Lower leg skin (tissue), 4 donors: Measurements from ENCODE around the gene DAB1. TPM values are rescaled to one million over a fixed set of nuclear protein-coding genes. Genes with fewer than 3 reads are reported as not detected.

ENCODE experiments used
- DNase-seq, 2 donors: peaks; one replicate each; pipeline ENCODE4 v3.0.0-alpha.2; 2019; ENCODE audit warnings: low spot score in 2 of 2
- H3K4me3 ChIP-seq: fragments of 200-600 bp; sonication (generic); 2 replicates; pipeline ENCODE4 v1.5.1; 2017; ENCODE audit warnings: mild to moderate bottlenecking, low read depth; ENCODE audit not compliant: poor library complexity, severe bottlenecking
- POLR2A ChIP-seq, 2 donors: fragments of 450-650 bp; IDR thresholded peaks; one replicate each; pipeline ENCODE4 v1.6.1; 2016 to 2017; ENCODE audit warnings: antibody characterized with exemption in 2 of 2, mild to moderate bottlenecking in 1 of 2, moderate library complexity in 1 of 2
- WGBS, 2 donors: methylation state at CpG; one replicate each; pipeline ENCODE4 v1.1.5; 2018; 5-methylcytosine and 5-hydroxymethylcytosine counted together
- intact Hi-C: fragments of 100-400 bp; cut with DNase I; formaldehyde crosslinking; loops from one replicate; pipeline ENCODE4 v1.15.0; 2023; ENCODE audit warnings: low total_unique reads
- total RNA-seq, 4 donors: library from RNA; depleted of rRNA; stranded (reverse); fragments of >200 nt; gene quantifications; one replicate each; pipeline ENCODE4 v1.1.0, GENCODE V29; 2016
- TF ChIP-seq, protein P1 (sequence below), 3 donors: fragments of 450-650 bp; IDR thresholded peaks; one replicate each; pipeline ENCODE4 v1.5.1; 2016; ENCODE audit warnings: antibody characterized with exemption in 3 of 3, mild to moderate bottlenecking in 3 of 3, moderate library complexity in 2 of 3

DAB1 gene
- total RNA-seq, 4 donors from 2014 or later, result 0.58 TPM; not detected in 3

DNA sequence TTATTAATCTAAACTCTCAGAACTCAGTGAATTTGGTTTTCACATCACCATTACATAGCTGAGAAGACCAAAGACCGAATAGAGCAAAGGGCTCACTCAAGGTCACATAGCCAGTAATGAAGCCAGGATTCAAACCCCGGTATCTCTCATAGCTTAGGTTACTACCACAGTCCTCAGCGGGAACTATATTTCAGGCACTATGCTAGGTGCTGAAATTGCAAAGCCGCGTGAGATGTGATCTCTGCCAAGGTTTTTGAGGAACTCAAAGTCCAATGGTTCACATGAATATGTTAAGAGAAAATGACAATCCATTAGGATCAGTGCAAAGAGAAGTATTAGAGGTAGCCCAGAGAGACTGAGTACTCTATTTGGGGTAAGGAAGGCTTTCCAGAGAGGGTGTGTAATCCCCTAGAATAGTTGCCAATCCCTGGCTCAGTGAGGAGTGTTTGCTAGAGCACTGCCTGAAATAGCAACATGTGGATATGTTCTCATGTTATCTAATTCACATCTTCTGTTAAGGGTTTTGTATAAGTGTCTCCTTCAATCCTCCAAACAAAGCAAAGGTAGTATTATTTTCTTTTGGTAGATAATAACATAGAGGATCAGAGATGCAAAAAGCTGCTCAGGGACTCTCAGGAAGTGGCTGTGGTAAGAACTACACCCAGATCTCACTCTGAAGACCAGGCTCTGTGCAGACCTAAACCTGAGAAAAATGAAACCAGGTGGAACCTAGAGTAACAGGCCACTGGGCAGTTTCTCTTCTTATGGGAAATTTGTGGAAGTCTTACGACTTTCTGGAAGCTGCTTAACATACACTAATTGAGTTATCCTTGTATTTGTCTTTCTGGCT, 365.0 kb downstream of the DAB1 start:
- DNase-seq, result no peak
- no peak overlapping the region for H3K4me3 ChIP-seq
- WGBS, 2 donors, result 88 to 91% methylated on average over 6 of the region's 6 CpGs
- intact Hi-C loops, result no loop called here
- TF ChIP-seq, protein P1, sequence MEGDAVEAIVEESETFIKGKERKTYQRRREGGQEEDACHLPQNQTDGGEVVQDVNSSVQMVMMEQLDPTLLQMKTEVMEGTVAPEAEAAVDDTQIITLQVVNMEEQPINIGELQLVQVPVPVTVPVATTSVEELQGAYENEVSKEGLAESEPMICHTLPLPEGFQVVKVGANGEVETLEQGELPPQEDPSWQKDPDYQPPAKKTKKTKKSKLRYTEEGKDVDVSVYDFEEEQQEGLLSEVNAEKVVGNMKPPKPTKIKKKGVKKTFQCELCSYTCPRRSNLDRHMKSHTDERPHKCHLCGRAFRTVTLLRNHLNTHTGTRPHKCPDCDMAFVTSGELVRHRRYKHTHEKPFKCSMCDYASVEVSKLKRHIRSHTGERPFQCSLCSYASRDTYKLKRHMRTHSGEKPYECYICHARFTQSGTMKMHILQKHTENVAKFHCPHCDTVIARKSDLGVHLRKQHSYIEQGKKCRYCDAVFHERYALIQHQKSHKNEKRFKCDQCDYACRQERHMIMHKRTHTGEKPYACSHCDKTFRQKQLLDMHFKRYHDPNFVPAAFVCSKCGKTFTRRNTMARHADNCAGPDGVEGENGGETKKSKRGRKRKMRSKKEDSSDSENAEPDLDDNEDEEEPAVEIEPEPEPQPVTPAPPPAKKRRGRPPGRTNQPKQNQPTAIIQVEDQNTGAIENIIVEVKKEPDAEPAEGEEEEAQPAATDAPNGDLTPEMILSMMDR (IDR thresholded peaks at IDR 0.05), result no peak
- no peak for TF ChIP-seq POLR2A (IDR thresholded peaks at IDR 0.05)

DNA sequence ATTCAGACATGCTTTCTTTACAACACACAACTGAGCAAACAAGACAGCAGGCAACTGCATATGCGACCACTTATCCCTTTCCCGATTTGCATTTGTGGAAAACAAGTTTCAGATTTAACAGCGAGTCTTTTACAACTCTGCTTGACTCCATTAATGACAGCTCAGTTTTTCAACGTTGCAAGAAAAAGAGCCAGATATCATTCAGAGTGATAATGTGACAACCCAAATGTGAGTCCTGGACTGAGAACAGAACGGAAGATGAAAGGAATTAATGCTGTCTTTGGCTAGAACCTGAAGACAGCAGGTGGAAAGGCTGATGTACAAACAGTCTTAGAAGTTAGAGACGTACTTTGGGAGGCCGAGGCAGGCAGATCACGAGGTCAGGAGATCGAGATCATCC, 375.0 kb downstream of the DAB1 start:
- TF ChIP-seq POLR2A (IDR thresholded peaks at IDR 0.05), result no peak
- TF ChIP-seq, protein P1 (IDR thresholded peaks at IDR 0.05), result no peak
- intact Hi-C loops, result no loop called here
- no peak for DNase-seq
- H3K4me3 ChIP-seq, result no peak overlapping the region
- 66 to 72% methylated on average over 9 of the region's 9 CpGs for WGBS, 2 donors

DNA sequence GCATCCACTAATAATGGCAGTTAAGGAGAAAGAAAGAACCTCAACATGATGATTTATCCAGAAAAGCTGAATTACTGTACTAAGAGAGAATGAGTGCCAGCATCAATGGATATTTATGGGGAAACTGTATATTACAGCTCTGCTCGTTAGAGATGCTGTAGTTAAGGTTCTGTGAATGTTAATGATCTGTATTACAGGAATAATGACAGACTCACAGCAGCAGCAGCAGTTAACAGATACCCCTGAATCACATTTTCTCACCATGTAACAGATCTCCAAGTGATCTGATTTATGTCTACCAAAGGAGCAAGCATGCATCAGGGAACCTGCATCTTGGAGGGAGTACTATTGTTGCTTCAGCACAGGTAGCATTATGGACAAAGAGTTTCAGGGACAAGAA, 377.4 kb downstream of the DAB1 start:
- 44 to 58% methylated on average over 1 of the region's 1 CpG for WGBS, 2 donors
- no peak for TF ChIP-seq POLR2A (IDR thresholded peaks at IDR 0.05)
- TF ChIP-seq, protein P1 (IDR thresholded peaks at IDR 0.05), result no peak

DNA sequence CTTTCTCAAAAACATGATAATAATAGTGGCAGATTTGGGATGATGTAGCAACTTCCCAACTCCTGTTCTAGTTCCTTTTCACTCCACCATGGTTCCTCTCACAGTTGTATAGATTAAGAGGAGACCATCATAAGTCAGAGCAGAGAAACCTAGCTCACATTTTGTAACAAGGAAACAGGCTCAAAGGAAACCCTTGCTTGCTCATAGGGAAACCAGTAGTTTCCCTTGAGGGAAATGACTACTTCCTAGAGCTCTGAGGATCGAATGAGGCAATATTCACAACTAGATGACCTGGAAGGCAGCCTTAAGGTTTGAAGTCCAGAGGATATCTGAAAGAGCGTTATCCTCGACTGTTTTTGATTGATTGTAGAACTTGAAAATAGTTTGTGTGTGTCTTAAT, 382.0 kb downstream of the DAB1 start:
- WGBS, 2 donors, result 78 to 86% methylated on average over 3 of the region's 3 CpGs
- no peak for DNase-seq
- TF ChIP-seq POLR2A (IDR thresholded peaks at IDR 0.05), result no peak
- TF ChIP-seq, protein P1 (IDR thresholded peaks at IDR 0.05), result no peak

More for the DNA sequence above, 377.4 kb downstream of the DAB1 start:
- intact Hi-C loops, result no loop called here
- H3K4me3 ChIP-seq, result no peak overlapping the region
- DNase-seq, result no peak

DNA sequence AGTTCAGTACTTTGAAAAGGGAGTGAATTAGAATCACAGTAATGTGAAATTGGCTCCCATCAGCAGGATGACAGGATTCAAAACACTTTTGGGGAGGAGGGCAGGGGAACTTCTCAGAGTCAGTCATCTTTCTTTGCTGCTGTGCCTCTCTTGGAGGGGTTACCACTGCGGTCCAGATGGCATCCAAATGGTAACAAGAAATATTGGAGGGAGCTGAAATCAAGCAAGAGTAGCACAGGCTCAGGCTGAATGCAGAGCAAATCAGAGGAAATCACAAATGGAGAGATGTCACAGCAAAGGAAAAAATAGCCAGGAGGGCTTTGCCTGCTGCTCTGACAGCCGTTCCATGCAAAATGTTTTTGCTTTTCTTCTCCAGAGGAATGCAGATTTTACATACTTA, 383.0 kb downstream of the DAB1 start:
- no peak for DNase-seq
- TF ChIP-seq POLR2A (IDR thresholded peaks at IDR 0.05), result no peak
- TF ChIP-seq, protein P1 (IDR thresholded peaks at IDR 0.05), result no peak
- intact Hi-C loops, result no loop called here
- H3K4me3 ChIP-seq, result no peak overlapping the region
- WGBS, 2 donors, result 44 to 48% methylated on average over 2 of the region's 2 CpGs

More for the DNA sequence above, 382.0 kb downstream of the DAB1 start:
- H3K4me3 ChIP-seq, result no peak overlapping the region
- intact Hi-C loops, result no loop called here
